ENCODE results near the gene ENTPD6. TPM values are rescaled to one million over a fixed set of nuclear protein-coding genes. Genes with fewer than 3 reads are reported as not detected.

The ENTPD6 gene
- total RNA-seq = 10 to 100 TPM; 77.1 to 93.6 TPM
- 49.8 TPM for polyA plus RNA-seq (2013, experiment 1 of 2)
- 44.7 TPM for polyA plus RNA-seq (2013, experiment 2 of 2)
- long read RNA-seq, experiment 1, partial matches to known transcripts = 3 of 20 reads
- long read RNA-seq, experiment 1, other reads (novel, unspliced or antisense) = 13 of 20 reads
- long read RNA-seq, experiment 2, transcript ENTPD6-202 (15 exons, 2,766 nt) = minor isoform, 16 of 220 reads
- long read RNA-seq, experiment 2, transcript ENTPD6-203 (15 exons, 2,750 nt) = major isoform, 33 of 220 reads
- long read RNA-seq, experiment 2, transcript ENTPD6-201 (14 exons, 2,708 nt) = minor isoform, 29 of 220 reads
- long read RNA-seq, experiment 2, partial matches to known transcripts = 11 of 220 reads
- long read RNA-seq, experiment 2, other reads (novel, unspliced or antisense) = 127 of 220 reads
- long read RNA-seq, experiment 3, transcript ENTPD6-201 (14 exons, 2,708 nt) = minor isoform, 81 of 635 reads
- long read RNA-seq, experiment 3, transcript ENTPD6-203 (15 exons, 2,750 nt) = major isoform, 98 of 635 reads
- long read RNA-seq, experiment 3, transcript ENTPD6-202 (15 exons, 2,766 nt) = minor isoform, 64 of 635 reads
- long read RNA-seq, experiment 3, partial matches to known transcripts = 16 of 635 reads
- long read RNA-seq, experiment 3, other reads (novel, unspliced or antisense) = 368 of 635 reads
- long read RNA-seq, experiment 4, partial matches to known transcripts = 7 of 30 reads
- long read RNA-seq, experiment 4, other reads (novel, unspliced or antisense) = 16 of 30 reads

DNA sequence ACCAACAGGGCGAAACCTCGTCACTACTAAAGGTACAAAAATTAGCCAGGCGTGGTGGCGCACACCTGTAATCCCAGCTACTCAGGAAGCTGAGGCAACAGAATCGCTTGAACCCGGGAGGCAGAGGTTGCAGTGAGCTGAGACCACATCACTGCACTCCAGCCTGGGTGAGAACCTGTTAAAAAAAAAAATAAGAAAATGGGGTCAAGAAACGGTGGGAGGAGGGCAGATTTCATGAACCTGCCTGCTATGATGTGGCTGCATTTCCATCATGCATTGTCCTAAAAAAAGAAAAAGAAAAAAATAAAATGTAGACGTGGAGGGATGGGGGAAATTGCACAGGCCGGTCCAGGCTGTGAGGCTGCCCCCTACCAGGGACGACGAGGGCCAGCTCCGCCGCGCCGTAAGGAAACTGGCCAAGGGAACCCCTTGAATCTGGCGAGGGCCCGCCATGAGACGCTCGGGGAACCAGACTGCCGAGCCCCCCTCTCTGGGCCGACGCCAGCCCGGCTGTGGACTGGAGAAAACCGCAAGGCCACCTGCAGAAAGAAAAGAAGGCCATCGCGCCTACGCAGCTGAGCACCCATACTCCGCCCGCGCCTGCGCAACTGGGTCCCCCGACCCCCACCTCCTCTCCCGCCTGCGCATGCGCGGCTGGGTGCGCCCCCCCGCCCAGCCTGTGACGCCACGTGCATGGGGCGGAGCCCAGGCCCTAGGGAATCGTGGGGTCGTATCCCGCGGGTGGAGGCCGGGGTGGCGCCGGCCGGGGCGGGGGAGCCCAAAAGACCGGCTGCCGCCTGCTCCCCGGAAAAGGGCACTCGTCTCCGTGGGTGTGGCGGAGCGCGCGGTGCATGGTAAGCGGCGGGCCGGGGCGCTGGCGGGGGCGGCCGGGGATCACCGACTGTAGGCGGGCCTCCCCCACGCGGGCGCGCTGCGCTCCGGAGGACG lies at the start of gene ENTPD6:
Gene ENTPD6 (plus strand): TSS at position 699 of the 948 bp plus-strand sequence. CDS start 10,825 bp downstream, outside the sequence.
- Mint-ChIP-seq H3K4me3 (peak within 1 kb of the TSS; percentile 71), H3K27me3 (ENCODE audit: insufficient read depth) (peaks cover 11% of the 10 kb centered on the region), H3K27ac (peak within 1 kb of the TSS; percentile 87), H3K9me3 (peaks cover 3% of the 10 kb centered on the region), H3K36me3 (ENCODE audit: low read depth) (no peaks in the 10 kb centered on the region), H3K4me1 (peaks cover 21% of the 10 kb centered on the region)
- Histone ChIP-seq H3K9ac (ENCODE audit: extremely low read depth, low read length, poor library complexity, severe bottlenecking) (peak within 1 kb of the TSS; percentile 65), H3K36me3 (ENCODE audit: control insufficient read depth, insufficient read depth, low read length) (peaks cover 8% of the 10 kb centered on the region), H3K9me3 (ENCODE audit: control insufficient read depth, low read length) (no peaks in the 10 kb centered on the region), H3K4me1 (ENCODE audit: control insufficient read depth, insufficient read depth, low read length) (peaks cover 3% of the 10 kb centered on the region), H3K4me3 (ENCODE audit: low read length) (peak within 1 kb of the TSS; percentile 95), H3K27me3 (ENCODE audit: control insufficient read depth, insufficient read depth, low read length, poor library complexity, severe bottlenecking) (peaks cover 6% of the 10 kb centered on the region), H3K27ac (ENCODE audit: low read depth, low read length) (peak within 1 kb of the TSS; percentile 41)
- peak; percentile 94 for DNase-seq
- 9 to 19% methylated on average over 36 to 75 of the region's 75 CpGs for WGBS, 2 experiments (ENCODE audit: insufficient coverage in 1 of 2, insufficient read length in 1 of 2)
- no peak for TF ChIP-seq CTCF (conservative IDR thresholded peaks at IDR 0.05)

DNA sequence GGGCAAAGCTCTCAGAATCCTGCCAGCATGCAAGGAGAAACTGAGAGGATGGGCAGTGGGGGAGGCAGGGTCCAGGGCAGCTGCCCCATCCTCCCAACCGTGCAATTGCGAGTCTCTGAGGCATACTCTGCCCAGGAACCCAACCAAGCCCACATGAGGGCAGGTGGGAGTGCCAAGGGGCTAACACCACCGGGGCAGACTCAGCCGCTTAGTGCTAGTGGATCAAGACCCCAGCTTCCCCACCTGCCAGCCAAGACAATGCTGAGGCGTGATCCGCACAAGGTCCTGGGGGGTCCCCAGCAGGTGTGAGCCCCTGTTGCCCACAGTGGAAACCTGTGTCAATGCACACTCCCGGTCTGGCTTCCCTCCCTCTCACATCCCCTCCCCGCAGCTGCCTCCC lies 48.5 kb upstream of the ENTPD6 start:
- WGBS, 2 experiments (ENCODE audit: insufficient coverage in 1 of 2, insufficient read length in 1 of 2) = 93 to 96% methylated on average over 4 to 8 of the region's 8 CpGs
- no peak for TF ChIP-seq CTCF (conservative IDR thresholded peaks at IDR 0.05)
- Histone ChIP-seq H3K27me3 (ENCODE audit: control insufficient read depth, insufficient read depth, low read length, poor library complexity, severe bottlenecking) (peaks cover 68% of the 10 kb centered on the region), H3K4me3 (ENCODE audit: low read length) (no peak overlapping the region), H3K36me3 (ENCODE audit: control insufficient read depth, insufficient read depth, low read length) (no peaks in the 10 kb centered on the region), H3K27ac (ENCODE audit: low read depth, low read length) (no peak overlapping the region), H3K4me1 (ENCODE audit: control insufficient read depth, insufficient read depth, low read length) (no peaks in the 10 kb centered on the region), H3K9ac (ENCODE audit: extremely low read depth, low read length, poor library complexity, severe bottlenecking) (no peak overlapping the region), H3K9me3 (ENCODE audit: control insufficient read depth, low read length) (no peaks in the 10 kb centered on the region)
- Mint-ChIP-seq H3K4me1 (peaks cover 4% of the 10 kb centered on the region), H3K27ac (no peak overlapping the region), H3K27me3 (ENCODE audit: insufficient read depth) (peaks cover 56% of the 10 kb centered on the region), H3K4me3 (no peak overlapping the region), H3K9me3 (no peaks in the 10 kb centered on the region), H3K36me3 (ENCODE audit: low read depth) (no peaks in the 10 kb centered on the region)
- DNase-seq = no peak

DNA sequence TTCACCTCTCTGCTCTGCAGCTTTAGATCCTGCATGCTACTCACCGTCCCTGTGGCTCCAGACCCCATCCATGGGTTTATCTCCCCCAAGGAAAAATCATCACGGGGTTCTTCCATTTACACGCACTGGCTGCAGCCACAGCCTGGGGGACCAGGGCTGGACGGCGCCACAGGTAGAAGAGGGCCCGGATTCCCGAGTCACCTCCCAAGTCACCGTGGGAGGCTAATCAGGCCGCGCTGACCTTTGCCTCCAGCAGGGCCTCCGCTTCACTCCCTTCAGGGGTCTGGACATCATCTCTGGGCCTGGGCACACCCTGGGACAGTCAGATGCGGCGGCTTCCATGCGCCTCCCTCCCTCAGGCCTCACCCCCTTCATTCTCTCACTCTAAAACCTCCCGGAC lies 47.8 kb upstream of the ENTPD6 start:
- Mint-ChIP-seq H3K27me3 (ENCODE audit: insufficient read depth) (peaks cover 55% of the 10 kb centered on the region), H3K9me3 (no peaks in the 10 kb centered on the region), H3K27ac (no peak overlapping the region), H3K4me1 (peaks cover 4% of the 10 kb centered on the region), H3K4me3 (no peak overlapping the region), H3K36me3 (ENCODE audit: low read depth) (no peaks in the 10 kb centered on the region)
- Histone ChIP-seq H3K36me3 (ENCODE audit: control insufficient read depth, insufficient read depth, low read length) (no peaks in the 10 kb centered on the region), H3K4me1 (ENCODE audit: control insufficient read depth, insufficient read depth, low read length) (no peaks in the 10 kb centered on the region), H3K9ac (ENCODE audit: extremely low read depth, low read length, poor library complexity, severe bottlenecking) (no peak overlapping the region), H3K27me3 (ENCODE audit: control insufficient read depth, insufficient read depth, low read length, poor library complexity, severe bottlenecking) (peaks cover 64% of the 10 kb centered on the region), H3K27ac (ENCODE audit: low read depth, low read length) (no peak overlapping the region), H3K4me3 (ENCODE audit: low read length) (no peak overlapping the region), H3K9me3 (ENCODE audit: control insufficient read depth, low read length) (no peaks in the 10 kb centered on the region)
- WGBS, 2 experiments (ENCODE audit: insufficient coverage in 1 of 2, insufficient read length in 1 of 2) = 94 to 97% methylated on average over 12 to 15 of the region's 15 CpGs
- TF ChIP-seq CTCF (conservative IDR thresholded peaks at IDR 0.05) = no peak
- no peak for DNase-seq

All from endodermal cell (in vitro differentiated cells).